ENCODE data around the gene VPS13C.
"Not testable (repeated sequence)": the region's sequence is repeated elsewhere in the genome, so short reads cannot be mapped to it uniquely, and the experiment has no call there.

VPS13C gene

GRCh38 chr15:62005354-62005753, 54.9 kb downstream of the VPS13C start:
- H2BK15ac ChIP-seq (ENCODE audit: low read length); H3K4me1 ChIP-seq (ENCODE audit: control insufficient read depth in 2 of 2, insufficient read depth in 1 of 2, low read depth in 1 of 2, low read length in 2 of 2); H2AFZ ChIP-seq (ENCODE audit: low read length); H2BK120ac ChIP-seq (ENCODE audit: low read depth, low read length); H3K4me2 ChIP-seq (ENCODE audit: insufficient read depth, low read length, poor library complexity, severe bottlenecking); H3K14ac ChIP-seq (ENCODE audit: low read length); H2BK12ac ChIP-seq (ENCODE audit: low read length); H3K27ac ChIP-seq (replicated peaks; ENCODE audit: low read length); H3K9me3 ChIP-seq (replicated peaks in 1 of 2; ENCODE audit: control insufficient read depth in 2 of 2, insufficient read depth in 1 of 2, low read depth in 1 of 2, low read length in 2 of 2); H3K18ac ChIP-seq (ENCODE audit: low read length); DNase-seq (ENCODE audit: low spot score); H3K9ac ChIP-seq (ENCODE audit: low read depth, low read length, poor library complexity); H4K8ac ChIP-seq (ENCODE audit: low read depth, low read length); H2BK5ac ChIP-seq (ENCODE audit: low read length); H3K23ac ChIP-seq (ENCODE audit: low read depth, low read length, poor library complexity); H3K27me3 ChIP-seq (ENCODE audit: control insufficient read depth in 3 of 3, insufficient read depth in 3 of 3, low read depth in 1 of 3, low read length in 3 of 3); H4K91ac ChIP-seq (ENCODE audit: low read depth, low read length, poor library complexity); H3K4ac ChIP-seq (ENCODE audit: low read length); H3K4me3 ChIP-seq (ENCODE audit: low read length in 2 of 2); H2AK5ac ChIP-seq (ENCODE audit: low read depth, low read length); H3K79me1 ChIP-seq (ENCODE audit: low read depth, low read length): not testable (repeated sequence)
- WGBS, 2 donors (ENCODE audit: extremely low coverage in 2 of 2, insufficient read length in 2 of 2, insufficient replicate concordance in 1 of 2), result no CpG with 5 or more reads among the region's 7 CpGs
- H3K36me3 ChIP-seq (replicated peaks in 1 of 2; ENCODE audit: control insufficient read depth in 2 of 2, insufficient read depth in 2 of 2, low read length in 2 of 2), result peaks cover 0 to 41% of the 10 kb centered on the region in 2 donors

GRCh38 chr15:61997786-61998185, 62.5 kb downstream of the VPS13C start:
- Histone ChIP-seq H3K79me1 (ENCODE audit: low read depth, low read length) (no peaks in the 10 kb centered on the region), H3K9me3 (replicated peaks in 1 of 2; ENCODE audit: control insufficient read depth in 2 of 2, insufficient read depth in 1 of 2, low read depth in 1 of 2, low read length in 2 of 2) (no peaks in the 10 kb centered on the region), H2BK12ac (ENCODE audit: low read length) (no peak overlapping the region), H3K14ac (ENCODE audit: low read length) (no peak overlapping the region), H2BK120ac (ENCODE audit: low read depth, low read length) (no peak overlapping the region), H3K4ac (ENCODE audit: low read length) (no peak overlapping the region), H2AFZ (ENCODE audit: low read length) (no peak overlapping the region), H3K18ac (ENCODE audit: low read length) (no peak overlapping the region), H3K4me1 (ENCODE audit: control insufficient read depth in 2 of 2, insufficient read depth in 1 of 2, low read depth in 1 of 2, low read length in 2 of 2) (no peaks in the 10 kb centered on the region), H3K4me2 (ENCODE audit: insufficient read depth, low read length, poor library complexity, severe bottlenecking) (no peak overlapping the region), H3K36me3 (replicated peaks in 1 of 2; ENCODE audit: control insufficient read depth in 2 of 2, insufficient read depth in 2 of 2, low read length in 2 of 2) (peaks cover 0 to 7% of the 10 kb centered on the region in 2 donors), H3K27ac (replicated peaks; ENCODE audit: low read length) (no peak overlapping the region), H2BK15ac (ENCODE audit: low read length) (no peak overlapping the region), H3K9ac (ENCODE audit: low read depth, low read length, poor library complexity) (no peak overlapping the region), H2AK5ac (ENCODE audit: low read depth, low read length) (no peak overlapping the region), H3K23ac (ENCODE audit: low read depth, low read length, poor library complexity) (no peak overlapping the region), H4K91ac (ENCODE audit: low read depth, low read length, poor library complexity) (no peak overlapping the region), H3K27me3 (ENCODE audit: control insufficient read depth in 3 of 3, insufficient read depth in 3 of 3, low read depth in 1 of 3, low read length in 3 of 3) (no peaks in the 10 kb centered on the region), H2BK5ac (ENCODE audit: low read length) (no peak overlapping the region), H3K4me3 (ENCODE audit: low read length in 2 of 2) (no peak overlapping the region), H4K8ac (ENCODE audit: low read depth, low read length) (no peak overlapping the region)
- no CpG with 5 or more reads among the region's 1 CpG for WGBS, 2 donors (ENCODE audit: extremely low coverage in 2 of 2, insufficient read length in 2 of 2, insufficient replicate concordance in 1 of 2)
- DNase-seq (ENCODE audit: low spot score), result no peak

GRCh38 chr15:61996056-61996635, 64.1 kb downstream of the VPS13C start:
- no peaks in the 10 kb centered on the region for H3K9me3 ChIP-seq (replicated peaks in 1 of 2; ENCODE audit: control insufficient read depth in 2 of 2, insufficient read depth in 1 of 2, low read depth in 1 of 2, low read length in 2 of 2)
- WGBS, 2 donors (ENCODE audit: extremely low coverage in 2 of 2, insufficient read length in 2 of 2, insufficient replicate concordance in 1 of 2), result no CpG with 5 or more reads among the region's 4 CpGs
- H3K79me1 ChIP-seq (ENCODE audit: low read depth, low read length), result no peaks in the 10 kb centered on the region
- peaks cover 0 to 15% of the 10 kb centered on the region in 2 donors for H3K36me3 ChIP-seq (replicated peaks in 1 of 2; ENCODE audit: control insufficient read depth in 2 of 2, insufficient read depth in 2 of 2, low read length in 2 of 2)
- no peak overlapping the region for H2AK5ac ChIP-seq (ENCODE audit: low read depth, low read length)
- no peak overlapping the region for H3K4me2 ChIP-seq (ENCODE audit: insufficient read depth, low read length, poor library complexity, severe bottlenecking)
- H2BK15ac ChIP-seq (ENCODE audit: low read length), result no peak overlapping the region
- H2AFZ ChIP-seq (ENCODE audit: low read length), result no peak overlapping the region
- H3K27me3 ChIP-seq (ENCODE audit: control insufficient read depth in 3 of 3, insufficient read depth in 3 of 3, low read depth in 1 of 3, low read length in 3 of 3), result no peaks in the 10 kb centered on the region
- no peak overlapping the region for H3K4me3 ChIP-seq (ENCODE audit: low read length in 2 of 2)
- H2BK120ac ChIP-seq (ENCODE audit: low read depth, low read length), result no peak overlapping the region
- no peak overlapping the region for H3K4ac ChIP-seq (ENCODE audit: low read length)
- no peak overlapping the region for H3K14ac ChIP-seq (ENCODE audit: low read length)
- H2BK12ac ChIP-seq (ENCODE audit: low read length), result no peak overlapping the region
- no peak for DNase-seq (ENCODE audit: low spot score)
- H4K8ac ChIP-seq (ENCODE audit: low read depth, low read length), result no peak overlapping the region
- no peak overlapping the region for H3K23ac ChIP-seq (ENCODE audit: low read depth, low read length, poor library complexity)
- H3K27ac ChIP-seq (replicated peaks; ENCODE audit: low read length), result no peak overlapping the region
- no peak overlapping the region for H2BK5ac ChIP-seq (ENCODE audit: low read length)
- H3K9ac ChIP-seq (ENCODE audit: low read depth, low read length, poor library complexity), result no peak overlapping the region
- no peaks in the 10 kb centered on the region for H3K4me1 ChIP-seq (ENCODE audit: control insufficient read depth in 2 of 2, insufficient read depth in 1 of 2, low read depth in 1 of 2, low read length in 2 of 2)
- no peak overlapping the region for H4K91ac ChIP-seq (ENCODE audit: low read depth, low read length, poor library complexity)
- no peak overlapping the region for H3K18ac ChIP-seq (ENCODE audit: low read length)

GRCh38 chr15:61994216-61994615, 66.0 kb downstream of the VPS13C start:
- Histone ChIP-seq H3K36me3 (replicated peaks in 1 of 2; ENCODE audit: control insufficient read depth in 2 of 2, insufficient read depth in 2 of 2, low read length in 2 of 2) (peaks cover 0 to 23% of the 10 kb centered on the region in 2 donors), H2AK5ac (ENCODE audit: low read depth, low read length) (no peak overlapping the region), H2BK120ac (ENCODE audit: low read depth, low read length) (no peak overlapping the region), H3K9ac (ENCODE audit: low read depth, low read length, poor library complexity) (no peak overlapping the region), H3K79me1 (ENCODE audit: low read depth, low read length) (no peaks in the 10 kb centered on the region), H3K27ac (replicated peaks; ENCODE audit: low read length) (no peak overlapping the region), H3K4me1 (ENCODE audit: control insufficient read depth in 2 of 2, insufficient read depth in 1 of 2, low read depth in 1 of 2, low read length in 2 of 2) (no peaks in the 10 kb centered on the region), H3K27me3 (ENCODE audit: control insufficient read depth in 3 of 3, insufficient read depth in 3 of 3, low read depth in 1 of 3, low read length in 3 of 3) (no peaks in the 10 kb centered on the region), H2BK15ac (ENCODE audit: low read length) (no peak overlapping the region), H4K91ac (ENCODE audit: low read depth, low read length, poor library complexity) (no peak overlapping the region), H2AFZ (ENCODE audit: low read length) (no peak overlapping the region), H3K4ac (ENCODE audit: low read length) (no peak overlapping the region), H3K18ac (ENCODE audit: low read length) (no peak overlapping the region), H3K23ac (ENCODE audit: low read depth, low read length, poor library complexity) (no peak overlapping the region), H4K8ac (ENCODE audit: low read depth, low read length) (no peak overlapping the region), H2BK12ac (ENCODE audit: low read length) (no peak overlapping the region), H2BK5ac (ENCODE audit: low read length) (no peak overlapping the region), H3K4me3 (ENCODE audit: low read length in 2 of 2) (no peak overlapping the region), H3K9me3 (replicated peaks in 1 of 2; ENCODE audit: control insufficient read depth in 2 of 2, insufficient read depth in 1 of 2, low read depth in 1 of 2, low read length in 2 of 2) (no peaks in the 10 kb centered on the region), H3K14ac (ENCODE audit: low read length) (no peak overlapping the region), H3K4me2 (ENCODE audit: insufficient read depth, low read length, poor library complexity, severe bottlenecking) (no peak overlapping the region)
- WGBS, 2 donors (ENCODE audit: extremely low coverage in 2 of 2, insufficient read length in 2 of 2, insufficient replicate concordance in 1 of 2), result no CpG with 5 or more reads among the region's 1 CpG
- DNase-seq (ENCODE audit: low spot score), result no peak
